Esophagus squamous epithelium (tissue), 5 donors: Measurements from ENCODE around the gene TSPYL2. TPM values are rescaled to one million over a fixed set of nuclear protein-coding genes. Genes with fewer than 3 reads are reported as not detected.
A peak's percentile ranks its signal among the peaks of the same experiment; 100 is the strongest.

Source experiments
- DNase-seq: peaks from one replicate; lab custom pipeline; 2025; lab: John Stamatoyannopoulos, UW
- H3K27ac ChIP-seq, 4 donors: fragments of 200-600 bp; sonication (generic); one replicate each; pipeline ENCODE4 v1.5.1; 2016 to 2019; ENCODE audit warnings: mild to moderate bottlenecking in 1 of 4
- H3K27me3 ChIP-seq, 4 donors: fragments of 200-600 bp; sonication (generic); 1 replicate in 3 of 4; 2 replicates in 1 of 4; pipeline versions ENCODE4 v1.5.1 to v1.6.0; 2017 to 2021; ENCODE audit warnings: antibody characterized with exemption in 1 of 4
- H3K36me3 ChIP-seq, 3 donors: fragments of 200-600 bp; sonication (generic); one replicate each; pipeline ENCODE4 v1.5.1; 2016 to 2019
- H3K4me1 ChIP-seq, 3 donors: fragments of 200-600 bp; sonication (generic); one replicate each; pipeline ENCODE4 v1.5.1; 2017 to 2019
- H3K4me3 ChIP-seq, 4 donors: fragments of 200-600 bp; sonication (generic); 1 replicate in 3 of 4; 2 replicates in 1 of 4; pipeline ENCODE4 v1.5.1; 2016 to 2019; ENCODE audit warnings: mild to moderate bottlenecking in 2 of 4, moderate library complexity in 1 of 4
- H3K9me3 ChIP-seq, 3 donors: fragments of 200-600 bp; sonication (generic); one replicate each; pipeline ENCODE4 v1.5.1; 2016 to 2019
- POLR2A ChIP-seq, 4 donors: fragments of 450-650 bp; IDR thresholded peaks; one replicate each; pipeline ENCODE4 v1.6.1; 2017; ENCODE audit warnings: antibody characterized with exemption in 4 of 4, mild to moderate bottlenecking in 4 of 4, moderate library complexity in 3 of 4
- WGBS, 2 donors: methylation state at CpG; one replicate each; pipeline ENCODE4 v1.1.5; 2018; 5-methylcytosine and 5-hydroxymethylcytosine counted together
- intact Hi-C: fragments of 100-400 bp; cut with DNase I; formaldehyde crosslinking; loops from one replicate; pipeline ENCODE4 v1.15.0; 2022
- total RNA-seq, 4 donors: library from RNA; depleted of rRNA; stranded (reverse); fragments of >200 nt; gene quantifications; one replicate each; pipeline ENCODE4 v1.1.0, GENCODE V29; 2016
- TF ChIP-seq, protein P1 (sequence below), 6 experiments: fragments of 450-650 bp in 4 of 6; fragments of 200-600 bp in 2 of 6; sonication (generic) in 2 of 6; IDR thresholded peaks; one replicate each; pipeline ENCODE4 v1.5.1; 2016 to 2019; ENCODE audit warnings: antibody characterized with exemption in 6 of 6, mild to moderate bottlenecking in 4 of 6, moderate library complexity in 4 of 6
- donor health status: DM: yes; HTN: yes; CAD: no.

The TSPYL2 gene
- total RNA-seq, 4 donors from 2014 or later: 4.4 to 40.1 (median 5.3) TPM

DNA sequence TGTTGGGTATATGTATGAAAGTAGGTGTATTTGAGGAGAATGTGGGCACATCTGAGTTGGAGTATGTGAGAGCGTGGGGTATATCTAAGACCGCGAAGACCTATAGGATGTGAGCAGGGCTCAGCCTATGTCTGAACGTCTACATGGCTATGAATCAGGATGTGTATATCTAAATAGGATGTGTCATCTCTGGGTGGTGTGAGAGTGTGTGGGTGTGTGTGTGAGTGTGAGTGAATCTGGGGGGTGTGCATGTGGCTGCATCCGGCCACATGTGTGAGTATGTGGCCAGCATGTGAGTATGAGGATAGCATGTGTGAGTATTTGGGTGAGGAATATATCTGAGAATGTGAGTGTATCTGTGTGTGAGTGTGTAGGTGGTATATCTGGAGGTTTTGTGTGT, 25.9 kb upstream of the TSPYL2 start:
- no peaks in the 10 kb centered on the region for H3K27me3 ChIP-seq
- no peaks in the 10 kb centered on the region for H3K4me1 ChIP-seq
- intact Hi-C loops: no loop called here
- WGBS, 2 donors: 71 to 78% methylated on average over 5 of the region's 5 CpGs
- H3K9me3 ChIP-seq: no peaks in the 10 kb centered on the region
- DNase-seq: no peak
- TF ChIP-seq, protein P1, sequence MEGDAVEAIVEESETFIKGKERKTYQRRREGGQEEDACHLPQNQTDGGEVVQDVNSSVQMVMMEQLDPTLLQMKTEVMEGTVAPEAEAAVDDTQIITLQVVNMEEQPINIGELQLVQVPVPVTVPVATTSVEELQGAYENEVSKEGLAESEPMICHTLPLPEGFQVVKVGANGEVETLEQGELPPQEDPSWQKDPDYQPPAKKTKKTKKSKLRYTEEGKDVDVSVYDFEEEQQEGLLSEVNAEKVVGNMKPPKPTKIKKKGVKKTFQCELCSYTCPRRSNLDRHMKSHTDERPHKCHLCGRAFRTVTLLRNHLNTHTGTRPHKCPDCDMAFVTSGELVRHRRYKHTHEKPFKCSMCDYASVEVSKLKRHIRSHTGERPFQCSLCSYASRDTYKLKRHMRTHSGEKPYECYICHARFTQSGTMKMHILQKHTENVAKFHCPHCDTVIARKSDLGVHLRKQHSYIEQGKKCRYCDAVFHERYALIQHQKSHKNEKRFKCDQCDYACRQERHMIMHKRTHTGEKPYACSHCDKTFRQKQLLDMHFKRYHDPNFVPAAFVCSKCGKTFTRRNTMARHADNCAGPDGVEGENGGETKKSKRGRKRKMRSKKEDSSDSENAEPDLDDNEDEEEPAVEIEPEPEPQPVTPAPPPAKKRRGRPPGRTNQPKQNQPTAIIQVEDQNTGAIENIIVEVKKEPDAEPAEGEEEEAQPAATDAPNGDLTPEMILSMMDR (IDR thresholded peaks at IDR 0.05): no peak
- no peak for TF ChIP-seq POLR2A (IDR thresholded peaks at IDR 0.05)
- no peaks in the 10 kb centered on the region for H3K36me3 ChIP-seq
- H3K4me3 ChIP-seq: no peak overlapping the region
- no peak overlapping the region for H3K27ac ChIP-seq

DNA sequence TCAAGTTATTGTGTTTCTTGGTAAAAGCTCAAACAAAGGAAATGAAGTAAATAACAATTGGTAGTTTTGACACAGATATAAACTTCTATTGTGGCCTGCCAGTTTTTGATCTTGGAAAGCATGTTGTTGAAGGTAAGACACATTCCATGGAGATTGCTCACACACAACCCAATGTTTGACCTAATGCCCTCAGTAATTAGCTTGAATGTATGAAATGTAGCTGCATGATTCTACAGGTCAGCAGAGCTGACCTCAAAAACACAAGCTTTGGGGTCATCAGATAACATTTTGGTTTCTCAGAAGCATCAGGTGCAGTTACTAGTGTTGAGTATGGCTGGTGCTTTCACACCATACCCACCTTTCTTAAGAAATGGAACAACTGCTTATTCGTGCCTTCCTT, 17.1 kb upstream of the TSPYL2 start:
- no peak overlapping the region for H3K27ac ChIP-seq
- no peak for DNase-seq
- H3K4me3 ChIP-seq: no peak overlapping the region
- WGBS, 2 donors: 75 to 100% methylated on average over 1 of the region's 1 CpG
- no peak for TF ChIP-seq POLR2A (IDR thresholded peaks at IDR 0.05)
- TF ChIP-seq, protein P1 (IDR thresholded peaks at IDR 0.05): no peak
- H3K4me1 ChIP-seq: no peaks in the 10 kb centered on the region
- H3K36me3 ChIP-seq: no peaks in the 10 kb centered on the region
- intact Hi-C loops: no loop called here
- no peaks in the 10 kb centered on the region for H3K9me3 ChIP-seq
- no peaks in the 10 kb centered on the region for H3K27me3 ChIP-seq

DNA sequence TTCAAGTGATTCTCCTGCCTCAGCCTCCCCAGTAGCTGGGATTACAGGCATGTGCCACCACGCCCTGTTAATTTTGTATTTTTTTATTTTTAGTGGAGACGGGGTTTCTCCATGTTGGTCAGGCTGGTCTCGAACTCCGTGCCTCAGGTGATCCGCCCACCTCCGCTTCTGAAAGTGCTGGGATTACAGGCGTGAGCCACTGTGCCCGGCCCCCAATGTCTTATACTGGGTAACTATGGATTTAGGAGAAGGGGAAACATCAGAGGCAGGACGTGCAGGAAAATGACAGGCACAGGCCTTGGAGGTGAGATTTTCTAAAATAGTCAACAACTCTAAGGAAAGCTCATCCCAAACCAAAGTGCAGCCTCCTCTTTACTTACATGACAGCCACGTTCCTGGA, 11.1 kb upstream of the TSPYL2 start:
- intact Hi-C loops: no loop called here
- no peaks in the 10 kb centered on the region for H3K27me3 ChIP-seq
- 60 to 100% methylated on average over 1 to 5 of the region's 10 CpGs for WGBS, 2 donors
- peaks cover 0 to 13% (median 7%) of the 10 kb centered on the region in 3 donors for H3K4me1 ChIP-seq
- no peak overlapping the region for H3K4me3 ChIP-seq
- no peaks in the 10 kb centered on the region for H3K36me3 ChIP-seq
- H3K9me3 ChIP-seq: no peaks in the 10 kb centered on the region
- TF ChIP-seq POLR2A (IDR thresholded peaks at IDR 0.05): no peak
- TF ChIP-seq, protein P1 (IDR thresholded peaks at IDR 0.05): no peak
- DNase-seq: no peak
- no peak overlapping the region for H3K27ac ChIP-seq

DNA sequence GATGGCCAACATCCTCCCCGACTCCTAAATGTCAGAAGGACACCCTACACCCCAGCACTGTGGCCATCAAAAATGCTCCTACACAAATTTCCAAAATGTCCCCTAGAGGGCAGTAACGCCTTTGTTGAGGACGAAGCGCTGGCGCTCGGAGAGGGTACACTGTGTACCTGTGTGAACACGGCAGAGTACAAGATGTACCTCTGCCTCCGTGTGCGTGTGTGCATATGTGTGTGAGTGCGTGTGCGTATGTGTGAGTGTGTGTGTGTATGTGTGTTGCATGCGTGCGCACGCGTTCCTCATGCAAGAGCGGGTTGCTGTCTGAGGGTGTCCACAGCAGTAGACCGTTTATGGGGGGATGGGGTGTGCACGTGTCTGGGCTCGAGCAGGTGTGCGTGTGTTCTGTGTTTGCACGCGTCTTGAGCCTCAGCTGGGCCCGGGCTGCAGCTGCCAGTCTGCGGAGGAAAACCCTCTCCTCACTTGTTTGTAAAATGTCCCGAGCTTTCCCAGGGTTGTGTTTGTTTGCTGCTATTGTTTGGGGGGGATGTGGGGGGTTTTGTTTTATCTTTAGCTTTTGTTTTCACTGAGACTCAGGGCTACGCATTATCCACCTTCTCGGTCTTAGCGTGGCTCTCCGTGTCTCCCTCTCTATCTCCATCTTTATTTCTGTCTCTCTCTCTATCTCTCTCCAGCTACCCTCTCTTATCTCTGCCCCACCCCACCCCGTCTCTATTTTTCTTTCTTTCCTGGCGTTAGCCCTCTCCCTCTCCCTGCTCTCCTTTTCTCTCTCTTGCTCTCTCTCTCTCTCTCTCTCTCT, 10.4 kb upstream of the TSPYL2 start:
- H3K4me1 ChIP-seq: peaks cover 0 to 13% (median 7%) of the 10 kb centered on the region in 3 donors
- peak overlapping the region; percentile 59 to 81 (median 75) for H3K27ac ChIP-seq
- intact Hi-C loops: no loop called here
- WGBS, 2 donors: 2 to 16% methylated on average over 8 to 22 of the region's 31 CpGs
- peak; percentile 10 for DNase-seq
- H3K9me3 ChIP-seq: no peaks in the 10 kb centered on the region
- H3K27me3 ChIP-seq: no peaks in the 10 kb centered on the region
- TF ChIP-seq, protein P1 (IDR thresholded peaks at IDR 0.05): peak; percentile 47 to 78 (median 62)
- no peak for TF ChIP-seq POLR2A (IDR thresholded peaks at IDR 0.05)
- no peaks in the 10 kb centered on the region for H3K36me3 ChIP-seq
- H3K4me3 ChIP-seq: peak overlapping the region; percentile 20 to 63 (median 38)

DNA sequence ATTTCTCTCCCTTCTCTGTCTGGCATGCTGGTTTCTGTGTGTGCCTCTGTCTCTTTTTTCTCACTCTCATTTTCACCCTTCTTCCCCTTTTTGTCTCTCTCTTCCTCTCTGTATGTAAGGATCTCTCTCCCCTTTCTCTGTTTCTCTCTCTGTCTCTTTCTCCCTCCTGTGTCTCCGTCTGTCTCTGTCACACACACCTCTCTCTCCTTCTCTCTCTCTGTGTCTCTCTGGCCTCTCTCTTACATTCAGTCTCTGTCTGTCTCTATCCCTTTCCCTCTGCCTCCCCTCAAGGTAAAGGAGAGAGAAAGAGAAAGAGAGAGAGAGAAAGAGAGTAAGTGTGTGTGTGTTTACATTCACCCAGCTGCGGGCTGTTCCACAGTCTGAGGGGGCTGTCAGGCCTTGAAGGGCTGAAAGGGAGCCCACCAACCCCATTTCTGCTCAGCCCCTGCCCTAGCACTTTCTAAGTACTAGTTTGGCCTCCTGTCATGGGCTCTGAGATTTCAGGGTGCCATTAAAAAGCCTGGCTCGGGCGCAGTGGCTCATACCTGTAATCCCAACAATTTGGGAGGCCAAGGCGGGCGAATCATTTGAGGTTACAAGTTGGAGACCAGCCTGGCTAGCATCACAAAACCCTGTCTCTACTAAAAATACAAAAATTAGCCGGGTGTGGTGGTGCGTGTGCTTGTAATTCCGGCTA, 9.6 kb upstream of the TSPYL2 start:
- WGBS, 2 donors: 56 to 66% methylated on average over 5 to 6 of the region's 9 CpGs
- Histone ChIP-seq H3K36me3 (no peaks in the 10 kb centered on the region), H3K4me1 (peaks cover 0 to 13% (median 7%) of the 10 kb centered on the region in 3 donors), H3K4me3 (peak overlapping the region in 3 of 4 donors; percentile 34 to 63 (median 41)), H3K27me3 (no peaks in the 10 kb centered on the region), H3K27ac (peak overlapping the region; percentile 59 to 84 (median 78)), H3K9me3 (no peaks in the 10 kb centered on the region)
- no peak for TF ChIP-seq POLR2A (IDR thresholded peaks at IDR 0.05)
- TF ChIP-seq, protein P1 (IDR thresholded peaks at IDR 0.05): no peak
- DNase-seq: no peak
- intact Hi-C loops: no loop called here
